Activated CD8-positive, alpha-beta memory T cell treated with anti-CD3 and anti-CD28 coated beads, Interleukin-2, amount 50 U/mL, for 24 hours (primary cell): Measurements from ENCODE around the gene TMEM120B.
"Not testable (repeated sequence)": the region's sequence is repeated elsewhere in the genome, so short reads cannot be mapped to it uniquely, and the experiment has no call there.

Experiments used
- DNase-seq: peaks from one replicate; pipeline ENCODE4 v3.0.0-alpha.2; 2020; ENCODE audit errors: extremely low read depth

TMEM120B gene

GRCh38 chr12:121773011-121773777 is 60.6 kb downstream of the TMEM120B start:
- DNase-seq: no peak

- DNase-seq: no peak
Observed at GRCh38 chr12:121774968-121775474, 62.5 kb downstream of the TMEM120B start.

DNA sequence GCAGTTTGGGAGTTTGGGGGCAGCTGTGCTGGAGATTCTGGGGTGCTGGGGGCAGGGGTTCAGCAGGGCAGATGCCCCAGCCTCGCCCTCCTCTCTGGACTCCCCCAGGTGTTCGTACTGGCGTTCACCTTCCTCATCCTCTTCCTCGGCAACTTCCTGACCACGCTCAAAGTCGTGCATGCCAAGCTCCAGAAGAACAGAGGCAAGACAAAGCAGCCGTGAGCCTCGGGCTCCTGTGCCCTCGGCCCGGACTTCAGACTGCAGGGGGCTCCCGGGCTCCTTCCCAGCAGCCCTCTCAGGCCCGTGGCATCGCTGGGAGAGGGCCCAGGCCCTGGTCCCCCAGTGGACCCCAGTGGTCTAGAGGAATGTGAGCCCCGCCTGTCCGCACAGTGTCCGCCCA is 62.9 kb downstream of the TMEM120B start:
- DNase-seq: no peak

DNA sequence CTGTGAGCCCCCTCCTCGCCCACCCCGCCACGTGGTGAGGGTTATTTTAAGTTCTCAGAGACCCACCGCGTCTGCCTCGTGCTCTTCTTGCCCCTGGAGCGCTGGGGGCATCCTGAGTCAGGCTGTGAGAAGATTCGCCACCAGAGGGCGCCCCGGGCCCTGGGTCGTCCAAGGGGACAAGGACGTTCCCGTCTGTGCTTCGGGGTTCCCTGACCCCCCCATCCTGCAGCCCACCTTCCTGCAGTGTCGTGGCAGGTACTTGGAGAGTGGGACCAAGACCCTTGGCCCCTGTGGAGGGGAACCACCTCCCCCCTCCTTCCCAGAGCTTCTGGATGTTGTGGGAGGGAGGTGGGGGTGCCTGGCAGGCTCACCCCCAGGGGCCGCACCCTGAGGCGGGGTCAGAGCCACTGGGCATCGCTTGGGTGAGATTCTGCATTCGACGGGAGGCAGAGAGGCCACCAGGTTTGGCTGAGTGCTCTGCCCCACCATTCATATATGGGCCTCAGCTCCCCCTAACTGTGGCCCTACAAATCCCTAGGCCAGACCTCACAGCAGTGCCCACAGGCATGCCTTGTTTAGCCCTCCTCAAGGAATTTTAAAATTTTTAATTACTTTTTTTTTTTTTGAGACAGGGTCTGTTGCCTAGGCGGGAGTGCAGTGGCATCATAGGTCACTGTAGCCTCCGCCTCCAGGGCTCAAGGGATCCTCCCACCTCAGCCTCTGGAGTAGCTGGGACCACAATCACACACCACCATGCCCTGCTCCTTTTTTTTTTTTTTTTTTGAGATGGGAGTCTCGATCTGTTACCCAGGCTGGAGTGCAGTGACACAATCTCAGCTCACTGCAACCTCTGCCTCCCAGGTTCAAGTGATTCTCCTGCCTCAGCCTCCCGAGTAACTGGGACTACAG is 63.9 kb downstream of the TMEM120B start:
- peak; percentile 81 for DNase-seq

- no peak for DNase-seq
Observed at GRCh38 chr12:121778567-121779421, 66.2 kb downstream of the TMEM120B start.

DNA sequence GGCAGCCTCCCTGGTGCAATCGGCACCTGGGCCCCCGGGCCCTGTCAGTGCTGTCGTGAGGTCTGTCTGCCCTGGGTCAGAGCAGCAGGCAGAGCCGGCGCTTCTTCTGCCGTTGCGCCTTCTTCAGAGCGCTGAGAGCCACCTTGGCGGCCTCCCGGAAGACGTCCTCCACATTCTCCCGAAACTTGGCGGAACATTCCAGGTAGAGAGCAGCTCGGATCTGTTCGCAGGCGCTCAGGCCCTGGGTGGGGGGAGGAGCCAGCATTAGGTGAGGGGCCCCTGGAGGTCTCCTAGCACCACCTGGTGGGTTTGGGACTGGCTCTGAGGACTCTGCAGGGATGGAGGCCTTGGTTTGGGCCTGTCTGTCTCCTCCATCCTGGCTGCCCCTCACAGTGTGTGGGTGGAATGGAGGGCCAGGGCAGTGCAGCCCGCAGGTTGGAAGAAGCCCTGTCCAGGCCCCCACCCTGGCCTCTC is 66.9 kb downstream of the TMEM120B start:
- no peak for DNase-seq

- DNase-seq: no peak
Observed at GRCh38 chr12:121780429-121780828, 67.9 kb downstream of the TMEM120B start.

- DNase-seq: no peak
Observed at GRCh38 chr12:121781484-121781997, 69.0 kb downstream of the TMEM120B start.

DNA sequence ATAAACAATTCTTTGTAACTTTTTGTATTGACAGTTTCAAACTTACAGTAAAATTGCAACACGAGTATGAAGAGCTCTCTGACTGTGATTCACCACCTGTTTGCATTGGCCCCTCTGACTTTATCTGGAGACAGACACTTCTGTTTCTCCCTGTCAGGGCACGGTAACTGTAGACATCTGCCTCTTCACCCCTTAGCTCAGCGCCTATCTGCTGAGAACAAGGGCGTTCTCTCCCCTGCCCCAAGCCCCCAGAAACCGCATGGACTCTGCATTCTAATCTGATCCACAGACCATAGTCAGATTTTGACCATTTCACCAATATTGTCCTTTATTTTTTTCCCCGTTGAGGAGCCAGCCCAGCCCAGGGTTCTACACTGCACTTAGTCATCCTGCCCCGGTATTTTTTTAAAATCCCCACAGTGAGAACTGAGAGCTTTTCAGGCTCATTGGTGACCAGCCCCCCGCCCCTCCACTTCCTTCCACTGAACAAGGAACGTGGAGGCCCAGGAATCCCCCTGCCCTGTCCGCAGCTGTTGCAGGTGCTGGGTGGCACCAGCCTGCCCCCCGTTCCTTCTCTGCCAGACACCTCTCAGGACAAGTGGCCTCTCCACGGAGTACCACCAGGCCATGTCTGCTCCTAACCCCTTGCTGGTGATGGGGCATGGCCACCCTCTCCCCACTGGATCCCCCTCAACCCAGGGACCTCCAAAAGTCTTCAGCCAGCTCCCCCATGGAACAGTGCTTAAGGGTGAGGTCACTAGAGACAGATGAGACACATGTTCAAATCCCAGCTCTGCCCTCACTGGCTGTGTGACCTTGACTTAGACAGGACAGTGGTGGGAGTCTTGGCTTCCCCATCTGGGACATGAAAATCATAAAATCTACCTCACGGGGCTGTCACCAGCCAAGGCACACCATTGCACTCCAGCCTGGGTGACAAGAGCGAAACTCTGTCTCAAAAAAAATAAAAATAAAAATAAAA is 69.7 kb downstream of the TMEM120B start:
- DNase-seq: no peak

GRCh38 chr12:121783766-121784165 is 71.2 kb downstream of the TMEM120B start:
- no peak for DNase-seq

DNA sequence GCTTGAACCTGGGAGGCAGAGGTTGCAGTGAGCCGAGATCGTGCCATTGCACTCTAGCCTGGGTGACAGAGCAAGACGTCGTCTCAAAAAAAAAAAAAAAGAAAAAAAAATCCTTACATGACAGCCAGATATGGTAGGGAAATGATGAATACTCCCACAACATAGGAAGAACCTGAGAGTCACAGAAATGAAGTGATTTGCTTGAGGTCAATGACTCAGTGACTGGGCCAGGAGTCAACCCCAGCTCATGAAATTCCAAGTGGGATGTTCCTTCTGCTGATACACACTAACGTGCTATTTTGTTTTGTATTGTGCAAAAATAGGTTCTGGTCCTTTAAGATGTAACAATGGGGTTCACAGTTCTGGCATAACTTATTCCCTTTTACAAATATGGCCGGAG is 71.9 kb downstream of the TMEM120B start:
- no peak for DNase-seq

- DNase-seq: no peak
Observed at GRCh38 chr12:121786440-121786825, 73.9 kb downstream of the TMEM120B start.

DNA sequence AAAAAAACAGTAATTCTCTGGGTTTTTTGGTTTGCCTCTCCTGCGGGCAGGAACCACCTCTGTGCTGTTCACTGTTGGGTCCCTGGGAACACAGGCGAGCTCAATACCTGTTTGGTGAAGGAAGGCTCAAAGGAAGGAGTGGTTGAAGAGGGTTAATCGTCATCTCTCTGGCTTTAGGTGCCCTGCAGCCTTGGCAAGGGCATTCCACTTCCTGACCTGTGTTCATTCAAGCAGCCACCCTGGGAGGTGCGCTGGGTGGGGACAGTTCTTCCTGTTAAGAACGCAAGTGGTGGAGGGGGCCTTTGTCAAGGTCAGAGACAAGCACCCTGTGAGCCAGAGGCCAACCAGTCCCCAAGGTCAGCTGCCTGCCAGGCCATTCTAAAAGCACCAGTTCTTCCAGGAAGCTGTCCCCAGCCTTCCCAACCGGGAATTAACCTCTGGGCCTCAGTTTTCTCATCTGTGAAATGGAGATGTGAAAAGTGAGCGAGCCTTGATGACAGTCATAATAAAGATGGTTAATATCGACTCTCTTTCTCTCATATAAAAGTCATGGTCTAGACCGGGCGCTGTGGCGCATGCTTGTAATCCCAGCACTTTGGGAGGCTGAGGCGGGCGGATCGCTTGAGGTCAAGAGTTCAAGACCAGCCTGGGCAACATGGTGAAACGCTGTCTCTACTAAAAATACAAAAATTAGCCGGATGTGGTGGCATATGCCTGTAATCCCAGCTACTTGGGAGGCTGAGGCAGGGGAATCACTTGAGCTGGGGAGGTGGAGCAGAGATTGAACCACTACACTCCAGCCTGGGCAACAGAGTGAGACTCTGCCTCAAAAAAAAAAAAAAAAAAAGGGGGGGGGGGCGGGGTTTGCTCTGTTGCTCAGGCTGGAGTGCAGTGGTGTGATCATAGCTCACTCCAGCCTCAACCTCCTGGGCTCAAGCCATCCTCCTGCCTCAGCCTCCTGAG is 74.8 kb downstream of the TMEM120B start:
- DNase-seq: no peak

DNA sequence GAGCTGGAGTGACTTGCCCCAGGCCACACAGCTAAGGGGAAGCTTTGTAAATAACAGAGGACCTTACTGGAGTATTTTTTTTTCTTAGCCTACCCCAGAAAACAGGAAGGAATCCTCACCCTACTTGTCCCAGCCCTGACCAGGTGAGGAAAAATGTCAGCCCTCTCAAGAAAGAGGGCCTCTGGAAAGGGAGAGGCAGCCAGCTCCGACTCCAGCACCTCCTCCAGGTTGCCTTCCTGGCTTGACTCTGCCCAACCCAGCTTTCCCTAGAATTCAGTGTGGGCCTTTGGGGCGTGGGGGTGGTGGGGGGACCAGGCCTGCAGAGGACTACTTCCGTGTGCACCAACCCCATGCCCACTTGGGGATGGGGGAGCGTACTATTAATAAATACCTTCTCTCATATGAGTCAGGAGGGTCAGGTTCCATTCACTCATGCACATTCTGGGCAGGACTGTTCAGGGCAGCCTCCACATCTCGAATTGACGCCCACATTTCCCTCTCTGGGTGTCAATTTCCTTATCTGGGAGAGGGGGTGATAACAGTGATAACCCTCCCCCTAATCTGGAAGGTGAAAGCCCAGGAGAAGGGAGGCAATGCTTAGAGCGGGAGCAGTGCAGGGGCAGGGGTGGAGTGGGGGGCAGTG is 75.7 kb downstream of the TMEM120B start:
- DNase-seq: no peak

DNA sequence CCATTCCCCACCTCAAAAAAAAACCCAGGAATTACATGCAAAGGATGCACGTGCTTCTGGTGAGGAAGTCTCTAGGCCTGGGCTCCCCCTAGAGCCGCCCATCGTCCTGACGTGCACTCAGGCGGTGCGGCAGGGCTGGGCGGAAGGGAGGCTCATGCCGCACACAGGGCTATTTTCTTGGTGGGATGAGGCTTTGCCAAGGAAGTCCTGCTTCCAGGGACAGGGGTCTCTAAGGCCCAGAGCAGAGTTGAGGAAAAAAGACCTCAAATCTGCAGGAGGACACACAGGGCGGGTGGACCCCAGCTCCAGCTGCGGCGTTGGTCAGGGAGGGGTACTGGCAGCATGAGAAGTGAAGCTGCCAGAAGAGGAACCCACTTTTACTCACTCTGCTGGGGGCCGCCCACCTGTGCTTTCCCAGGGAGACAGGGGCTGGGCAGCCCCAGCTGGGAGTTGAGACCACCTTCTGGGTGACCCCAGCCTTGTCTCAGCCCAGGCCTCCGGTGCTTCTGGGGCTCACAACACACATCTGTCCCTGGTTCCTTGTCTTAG is 76.8 kb downstream of the TMEM120B start:
- DNase-seq: no peak

DNA sequence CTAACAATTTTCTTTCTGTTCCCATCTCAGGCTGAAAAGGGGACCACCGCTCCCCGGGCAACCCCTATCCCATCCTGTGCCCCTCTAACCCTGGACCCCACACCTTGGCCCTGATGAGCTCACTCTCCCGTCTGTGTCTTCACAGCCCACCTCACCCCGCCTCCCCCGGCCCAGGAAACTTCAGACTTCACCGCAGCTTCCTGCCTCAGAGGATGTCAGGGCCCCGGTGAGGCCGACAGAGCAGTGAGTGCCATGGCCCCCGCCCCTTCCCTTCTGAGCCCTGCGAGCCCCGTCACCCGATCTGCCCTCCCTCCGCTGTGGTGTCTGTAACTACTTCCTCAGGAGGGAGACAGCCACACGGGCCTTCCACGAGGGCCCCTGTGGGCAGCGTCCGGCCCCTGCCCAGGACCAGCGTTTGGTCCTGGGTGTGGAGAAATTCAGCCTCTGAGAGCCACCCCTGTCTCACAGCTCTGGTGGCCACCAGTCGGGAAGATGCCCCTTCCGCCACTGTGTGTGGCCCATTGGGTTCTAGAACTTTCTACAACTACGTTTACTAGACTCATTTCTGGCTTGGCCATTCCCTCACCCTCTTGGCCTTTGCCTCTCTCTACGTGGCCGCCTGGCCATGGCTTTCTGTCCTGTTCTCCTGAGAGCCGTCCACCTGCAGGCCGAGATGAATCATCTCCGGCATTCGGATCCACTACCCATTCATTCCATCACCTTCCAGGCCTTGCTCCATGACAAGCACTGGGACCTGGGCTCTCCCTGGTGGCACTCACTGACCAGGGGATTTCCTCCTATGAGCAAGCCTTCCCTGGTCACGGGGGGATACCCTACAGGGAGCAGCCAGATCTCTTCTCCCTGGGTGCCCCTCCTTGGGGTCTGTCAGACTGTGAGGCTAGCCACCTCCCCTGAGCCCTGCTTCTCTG is 77.5 kb downstream of the TMEM120B start:
- DNase-seq: peak; percentile 88

GRCh38 chr12:121790785-121791184 is 78.2 kb downstream of the TMEM120B start:
- not testable (repeated sequence) for DNase-seq
